ENCODE data around the gene CHD3. TPM values are rescaled to one million over a fixed set of nuclear protein-coding genes. Genes with fewer than 3 reads are reported as not detected.
A peak's percentile ranks its signal among the peaks of the same experiment; 100 is the strongest.

The CHD3 gene
- total and polyA plus RNA-seq, 2 of the 13 experiments (the other 11 are each of a cell fraction or from before 2014, with no cell fraction given), result 2.7 to 3.7 TPM

- Histone ChIP-seq H3K4me1 (ENCODE audit: insufficient read depth, low read length) (peaks cover 22% of the 10 kb centered on the region), H3K36me3 (replicated peaks in 1 of 2; ENCODE audit: control insufficient read depth in 1 of 2, insufficient read depth in 2 of 2, low read length in 2 of 2) (no peaks in the 10 kb centered on the region), H3K9ac (ENCODE audit: insufficient read depth, low read depth, low read length) (no peak overlapping the region), H4K20me1 (ENCODE audit: insufficient read depth, low read length) (no peaks in the 10 kb centered on the region), H3K4me2 (ENCODE audit: low read depth, low read length) (peak overlapping the region; percentile 68), H3K27ac (ENCODE audit: extremely low read length, insufficient read depth, low read length) (no peak overlapping the region), H3K4me3 (replicated peaks in 1 of 3; ENCODE audit: insufficient read depth in 1 of 3, low read depth in 2 of 3, low read length in 3 of 3) (peak overlapping the region in 2 of 3 experiments; percentile 45 to 62; a peak in 3 of 6 replicates), H2AFZ (ENCODE audit: low read length) (no peak overlapping the region), H3K9me3 (ENCODE audit: low read length) (no peaks in the 10 kb centered on the region), H3K27me3 (ENCODE audit: control insufficient read depth in 1 of 2, insufficient read depth in 2 of 2, low read length in 2 of 2) (peaks cover 0 to 3% of the 10 kb centered on the region in 2 experiments; a peak in 1 of 5 replicates), H3K79me2 (ENCODE audit: insufficient read depth, low read length) (no peaks in the 10 kb centered on the region)
- ChIA-PET CTCF (ENCODE audit: low intra/inter-chr PET ratio, low total read pairs) (interaction anchor here (4.6 kb wide), 1 partner anchor 75 kb away, joined by 70 read pairs; no protein-coding TSS in a partner anchor), POLR2A (interaction anchor here (1.4 to 4.5 kb wide), 4 partner anchors 11 to 142 kb away, joined by 4 to 27 read pairs (median 6); partner anchors contain the start of genes CNTROB and TRAPPC1)
- no peak for FAIRE-seq
- ATAC-seq, result no peak
- intact Hi-C loops (cut with micrococcal nuclease; ENCODE audit: unreplicated experiment), result no loop called here
- 45% methylated on average over 15 of the region's 15 CpGs for WGBS (ENCODE audit: low lambda C conversion rate)
- in situ Hi-C loops (cut with HindIII; ENCODE audit: extremely low pct_ligation_motif_present, low pct_unique_long_range_greater_than_20kb), result no loop called here
- BruUV-seq (replicated peaks), result no TSS peak
- DNase-seq (ENCODE audit: low spot score), result no peak
- TF ChIP-seq NR2C2 (CRISPR knock-in tag; IDR thresholded peaks at IDR 0.05; ENCODE audit: borderline replicate concordance) (no peak), ZNF839 (CRISPR knock-in tag; IDR thresholded peaks at IDR 0.05; ENCODE audit: borderline replicate concordance) (0 out of 2 replicates have a peak, but pooled peaks have one; percentile 22), IRF9 (CRISPR knock-in tag; IDR thresholded peaks at IDR 0.05; ENCODE audit: borderline replicate concordance) (no peak), ZNF280D (CRISPR knock-in tag; IDR thresholded peaks at IDR 0.05) (no peak), GPBP1L1 (CRISPR knock-in tag; IDR thresholded peaks at IDR 0.05) (no peak), ZNF468 (CRISPR knock-in tag; IDR thresholded peaks at IDR 0.05) (no peak), GABPB1 (CRISPR knock-in tag; IDR thresholded peaks at IDR 0.05) (no peak), SMARCC2 (IDR thresholded peaks at IDR 0.05) (no peak), FOXK1 (CRISPR knock-in tag; IDR thresholded peaks at IDR 0.05; ENCODE audit: borderline replicate concordance, low read depth) (no peak), HMG20A (CRISPR knock-in tag; IDR thresholded peaks at IDR 0.05; ENCODE audit: borderline replicate concordance) (no peak), ZNF232 (CRISPR knock-in tag; IDR thresholded peaks at IDR 0.05; ENCODE audit: borderline replicate concordance) (no peak), SSRP1 (CRISPR knock-in tag; IDR thresholded peaks at IDR 0.05) (no peak), TBX2 (CRISPR knock-in tag; IDR thresholded peaks at IDR 0.05; ENCODE audit: borderline replicate concordance) (no peak), ZSCAN25 (CRISPR knock-in tag; IDR thresholded peaks at IDR 0.05) (no peak), ZSCAN20 (CRISPR knock-in tag; IDR thresholded peaks at IDR 0.05; ENCODE audit: borderline replicate concordance) (0 out of 2 replicates have a peak, but pooled peaks have one; percentile 1), MAFK (conservative IDR thresholded peaks at IDR 0.05 in 1 of 2, IDR thresholded peaks at IDR 0.05 in 1 of 2; ENCODE audit: low read length in 2 of 2) (no peak), SRSF9 (IDR thresholded peaks at IDR 0.05; ENCODE audit: borderline replicate concordance, insufficient read depth, low read depth, low read length, poor library complexity, severe bottlenecking) (no peak), HNRNPL (IDR thresholded peaks at IDR 0.05; ENCODE audit: low read depth, low read length) (no peak), REL (CRISPR knock-in tag; conservative IDR thresholded peaks at IDR 0.05) (peak; percentile 40; the same call in 1 of the 2 replicates), SNAI1 (CRISPR knock-in tag; IDR thresholded peaks at IDR 0.05; ENCODE audit: borderline replicate concordance) (no peak)
Observed at GRCh38 chr17:7915179-7915610, 26.6 kb downstream of the CHD3 start.
